Measurements from ENCODE around the gene ZNF439.
"Not testable (repeated sequence)": the region's sequence is repeated elsewhere in the genome, so short reads cannot be mapped to it uniquely, and the experiment has no call there.

Gene ZNF439

DNA sequence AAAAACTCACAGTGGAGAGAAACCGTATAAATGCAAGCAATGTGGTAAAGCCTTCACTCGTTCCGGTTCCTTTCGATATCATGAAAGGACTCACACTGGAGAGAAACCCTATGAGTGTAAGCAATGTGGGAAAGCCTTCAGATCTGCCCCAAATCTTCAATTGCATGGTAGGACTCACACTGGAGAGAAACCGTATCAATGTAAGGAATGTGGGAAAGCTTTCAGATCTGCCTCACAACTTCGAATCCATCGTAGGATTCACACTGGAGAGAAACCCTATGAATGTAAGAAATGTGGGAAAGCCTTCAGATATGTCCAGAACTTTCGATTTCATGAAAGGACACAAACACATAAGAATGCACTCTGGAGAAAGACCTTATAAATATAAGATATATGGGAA, 19.7 kb downstream of the ZNF439 start:
- no peak for DNase-seq (ENCODE audit: low read depth)

DNA sequence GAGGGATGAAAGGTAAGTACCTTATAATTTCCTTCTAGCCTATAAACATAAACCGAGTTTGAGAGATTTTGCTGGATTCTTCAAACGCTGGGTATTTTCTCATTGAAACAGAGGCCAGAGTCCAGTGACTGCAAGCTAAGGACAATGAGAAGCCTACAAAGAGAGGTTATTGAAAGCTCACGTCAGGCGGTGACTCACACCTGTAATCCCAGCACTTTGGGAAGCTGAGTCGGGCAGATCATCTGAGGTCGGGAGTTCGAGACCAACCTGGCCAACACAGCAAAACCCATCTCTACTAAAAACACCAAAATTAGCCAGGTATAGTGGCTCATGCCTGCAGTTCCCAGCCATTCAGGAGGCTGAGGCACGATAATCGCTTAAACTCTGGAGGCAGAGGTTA, 24.1 kb downstream of the ZNF439 start:
- DNase-seq (ENCODE audit: low read depth), result no peak

DNA sequence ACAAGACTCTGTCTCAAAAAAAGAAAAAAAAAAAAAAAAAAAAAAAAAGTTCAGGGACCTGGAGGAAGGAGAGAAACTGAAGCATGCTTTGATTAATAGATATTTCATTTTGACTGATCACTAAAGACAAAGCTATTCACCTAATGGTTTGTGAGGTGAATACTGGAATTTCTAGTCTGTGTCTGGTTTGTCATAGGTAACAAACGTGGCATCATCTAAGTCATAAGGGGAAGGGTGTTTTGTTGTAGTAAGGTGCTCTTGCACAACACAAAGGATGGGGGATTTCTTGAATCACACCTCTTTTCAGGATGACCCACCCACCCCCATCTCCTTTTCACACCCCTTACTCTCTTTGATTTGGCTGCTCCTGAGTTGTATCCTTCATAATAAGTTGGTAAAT, 25.2 kb downstream of the ZNF439 start:
- no peak for DNase-seq (ENCODE audit: low read depth)

DNA sequence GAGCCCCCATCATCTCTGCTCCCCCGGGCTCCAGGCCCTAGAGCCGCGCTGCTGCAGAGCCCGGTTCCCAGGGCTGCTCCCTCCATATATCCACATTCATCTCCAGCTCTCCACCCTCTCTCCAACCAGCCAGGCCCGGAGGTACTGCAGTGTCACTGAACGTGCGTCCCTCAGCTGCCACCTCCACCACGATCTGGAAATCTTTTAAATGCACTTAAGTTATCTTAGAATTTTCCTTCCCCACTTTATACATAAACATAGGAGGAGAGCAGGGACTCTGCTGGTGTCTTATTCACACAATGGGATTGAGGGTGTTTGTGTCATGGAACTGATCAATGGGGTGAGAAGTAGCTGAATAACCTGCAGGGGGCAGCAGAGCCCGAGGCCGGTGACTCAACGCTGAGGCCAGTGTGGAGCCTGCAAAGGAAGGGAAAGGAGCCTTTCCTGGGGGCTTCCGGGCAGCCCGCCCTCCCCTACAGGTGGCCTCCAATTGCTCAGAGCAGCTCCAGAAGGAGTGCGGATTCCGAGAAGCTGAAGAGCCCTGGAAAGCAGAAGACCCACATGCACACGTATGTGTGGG, 31.3 kb downstream of the ZNF439 start:
- peak; percentile 7 for DNase-seq (ENCODE audit: low read depth)

DNA sequence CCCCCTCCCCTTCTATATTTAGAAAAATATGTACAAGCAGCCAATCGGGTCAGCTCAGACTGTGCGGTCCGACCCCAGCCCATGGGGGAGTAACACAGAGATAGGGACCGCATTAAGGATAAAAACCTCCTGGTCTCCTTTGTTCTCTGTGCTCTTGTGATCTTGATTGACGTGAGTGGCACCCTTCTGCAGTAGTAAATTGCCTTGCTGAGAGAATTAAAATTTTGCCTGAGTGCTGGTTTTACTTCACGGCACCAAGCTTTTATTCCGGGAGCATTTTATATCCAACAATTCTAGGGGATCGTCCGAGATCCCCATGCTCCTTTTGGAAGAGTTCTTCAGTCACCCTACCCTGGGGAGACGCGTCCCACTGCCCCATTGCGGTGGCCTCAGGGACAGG, 32.1 kb downstream of the ZNF439 start:
- no peak for DNase-seq (ENCODE audit: low read depth)

DNA sequence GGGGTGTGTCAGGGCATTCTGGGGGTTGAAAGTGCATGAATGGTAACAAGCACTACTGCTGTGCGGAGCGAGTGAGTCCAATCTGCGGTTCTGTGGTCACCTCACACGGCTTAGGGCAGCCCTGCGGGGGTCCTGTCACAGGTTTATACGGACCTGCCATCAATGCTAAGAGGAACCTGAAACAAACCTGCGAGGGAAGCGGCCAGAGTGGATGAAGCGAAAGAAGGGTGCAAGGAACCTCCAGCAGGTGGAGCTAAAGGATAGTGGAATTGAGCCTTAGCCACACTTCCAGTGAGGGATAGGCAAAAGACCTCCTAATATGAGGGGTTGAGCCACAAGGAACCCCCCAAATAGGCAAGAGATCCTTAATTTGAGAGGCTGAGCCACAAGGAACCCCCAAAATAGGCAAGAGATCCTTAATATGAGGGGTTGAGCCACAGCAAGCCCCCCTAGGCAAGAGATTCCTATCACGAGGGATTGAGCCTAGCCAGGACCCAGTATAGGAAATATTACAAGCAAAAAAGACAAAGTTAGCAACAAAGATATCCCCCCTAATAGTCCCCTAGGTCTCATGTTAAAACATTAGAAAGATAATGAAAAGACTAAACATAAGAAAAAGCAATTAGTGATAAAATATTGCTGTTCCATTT, 32.8 kb downstream of the ZNF439 start:
- peak; percentile 48 for DNase-seq (ENCODE audit: low read depth)

DNA sequence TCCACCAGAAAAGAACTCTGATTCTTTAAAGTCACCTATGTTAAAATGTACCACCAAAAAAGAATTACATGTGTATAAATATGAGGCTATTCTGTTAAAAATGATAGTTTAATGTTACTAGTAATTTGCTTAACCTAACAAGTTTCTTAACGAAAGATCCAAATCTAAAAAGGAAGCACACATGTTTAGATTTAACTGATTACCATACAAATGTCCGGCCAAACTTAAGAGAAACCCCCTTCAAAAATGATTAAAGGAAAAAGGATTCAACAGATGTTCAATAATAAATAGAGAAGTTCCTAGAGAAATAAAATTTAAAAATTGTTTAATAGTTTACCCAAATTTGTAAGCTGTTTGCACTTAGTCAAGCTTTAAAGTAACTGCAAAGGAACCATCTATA, 34.1 kb downstream of the ZNF439 start:
- DNase-seq (ENCODE audit: low read depth), result no peak

DNA sequence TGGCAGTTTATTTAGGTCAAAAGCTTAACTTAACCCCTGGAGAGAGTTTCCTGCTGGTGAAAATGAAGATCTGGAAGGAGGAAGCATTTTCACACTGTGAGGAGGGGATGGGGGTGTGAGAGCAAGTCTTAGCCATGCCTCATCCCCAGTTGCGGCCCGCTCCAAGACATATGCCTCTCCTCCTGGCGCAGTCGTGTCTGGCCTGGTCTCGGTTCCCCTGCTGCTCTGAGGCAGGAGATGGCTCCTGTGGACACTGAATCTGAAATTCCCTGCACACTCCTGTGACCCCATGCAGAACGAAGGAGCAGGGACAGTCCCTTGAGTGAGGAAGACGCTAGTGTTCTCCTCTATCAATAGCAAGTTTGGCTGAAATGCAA, 38.7 kb downstream of the ZNF439 start:
- no peak for DNase-seq (ENCODE audit: low read depth)

DNA sequence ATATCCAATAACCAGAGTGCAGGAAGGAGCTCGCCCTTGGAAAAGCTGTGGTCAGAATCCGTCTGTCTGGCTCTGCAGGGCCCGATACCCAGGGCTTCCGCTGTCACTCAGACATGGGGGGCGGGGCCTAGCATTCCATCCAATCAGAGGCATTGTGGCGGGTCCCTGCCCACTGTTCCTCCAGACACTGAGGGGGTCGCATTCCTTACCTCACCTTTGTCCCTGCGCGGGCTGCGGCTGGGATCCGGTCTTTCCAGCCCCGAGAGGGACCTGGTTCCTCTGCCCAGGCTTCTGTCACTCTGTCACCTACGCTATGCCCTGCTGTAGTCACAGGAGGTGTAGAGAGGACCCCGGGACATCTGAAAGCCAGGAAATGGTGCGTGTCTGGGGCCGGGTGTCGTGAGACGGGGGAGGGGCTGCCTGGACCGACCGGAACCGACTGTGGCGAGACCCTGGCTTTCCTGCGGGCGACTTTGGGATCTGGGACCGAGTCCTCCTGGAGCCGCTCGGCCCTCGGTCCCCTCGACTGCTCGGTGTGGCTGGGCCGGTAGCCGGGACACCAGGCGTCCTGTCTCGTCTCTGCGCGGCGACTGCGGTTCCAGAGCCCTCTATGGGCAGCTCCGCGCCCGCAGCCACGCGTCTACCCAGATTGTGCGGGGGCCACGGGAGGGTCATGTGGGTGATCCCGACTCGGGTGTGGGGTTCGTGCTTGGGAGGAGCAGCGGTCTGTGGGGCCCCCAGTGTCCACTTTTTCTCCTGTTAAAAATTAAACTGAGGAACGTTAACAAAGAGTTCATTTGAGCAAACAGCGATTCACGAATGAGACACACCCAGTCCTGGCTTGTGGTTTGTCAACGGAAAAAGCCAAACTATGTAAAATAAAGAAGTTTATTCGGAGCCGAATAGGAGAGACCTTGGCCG, 39.3 kb downstream of the ZNF439 start, which contains the start of gene ZNF69:
TSS of gene ZNF69 (plus strand) at position 172 of the 921 bp plus-strand sequence. CDS start at position 314, 142 bp downstream.
- peak; percentile 39 for DNase-seq (ENCODE audit: low read depth)

DNA sequence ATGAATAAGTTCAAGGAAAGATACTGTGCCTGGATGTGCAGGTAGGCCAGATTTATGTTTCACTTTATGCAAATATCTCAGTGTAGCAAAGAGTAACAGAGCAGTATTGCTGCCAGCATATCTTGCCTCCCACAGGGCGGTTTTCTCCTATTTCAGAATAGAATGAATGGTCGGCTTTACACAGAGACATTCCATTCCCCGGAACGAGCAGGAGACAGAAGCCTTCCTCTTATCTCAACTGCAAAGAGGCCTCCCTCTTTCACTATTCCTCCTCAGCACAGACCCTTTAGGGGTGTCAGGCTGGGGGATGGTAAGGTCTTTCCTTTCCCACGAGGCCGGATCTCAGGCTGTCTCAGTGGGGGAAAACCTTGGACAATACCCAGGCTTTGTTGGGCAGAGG, 41.4 kb downstream of the ZNF439 start:
- not testable (repeated sequence) for DNase-seq (ENCODE audit: low read depth)

DNA sequence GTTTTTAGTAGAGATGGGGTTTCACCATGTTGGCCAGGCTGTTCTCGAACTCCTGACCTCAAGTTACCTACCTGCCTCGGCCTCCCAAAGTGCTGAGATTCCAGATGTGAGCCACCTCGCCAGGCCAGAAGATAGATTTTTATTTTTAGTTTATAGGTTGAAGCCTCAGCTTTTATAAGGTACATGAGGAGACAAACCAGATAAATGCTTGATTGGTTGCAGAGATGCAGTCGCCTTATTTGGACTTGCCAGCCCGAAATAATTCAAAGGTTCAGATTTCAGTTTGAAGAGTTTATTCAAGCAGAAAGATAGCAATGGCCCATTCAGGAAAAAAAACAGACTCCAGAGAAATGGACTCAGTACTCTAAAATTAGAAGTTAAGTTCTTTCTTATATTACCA, 42.1 kb downstream of the ZNF439 start:
- no peak for DNase-seq (ENCODE audit: low read depth)

DNA sequence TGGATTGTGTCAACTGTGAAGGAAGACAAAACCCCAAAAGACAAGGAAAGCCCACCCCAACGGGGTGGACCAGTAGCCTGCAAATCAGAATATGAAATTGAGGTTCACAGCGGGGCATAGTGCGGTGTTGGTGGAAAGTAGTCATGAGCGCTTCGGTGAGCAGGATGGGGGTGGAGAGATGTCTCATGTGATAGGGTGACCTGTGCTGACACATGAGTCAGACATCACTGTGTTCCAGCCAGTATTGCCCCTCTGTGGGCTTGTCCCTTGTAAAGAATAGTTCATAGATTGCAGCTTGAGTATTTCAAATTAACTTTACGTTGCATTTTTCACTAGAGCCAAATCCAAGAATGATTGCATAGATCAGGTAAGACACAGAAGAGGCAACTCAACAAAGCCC, 46.3 kb downstream of the ZNF439 start:
- no peak for DNase-seq (ENCODE audit: low read depth)

DNA sequence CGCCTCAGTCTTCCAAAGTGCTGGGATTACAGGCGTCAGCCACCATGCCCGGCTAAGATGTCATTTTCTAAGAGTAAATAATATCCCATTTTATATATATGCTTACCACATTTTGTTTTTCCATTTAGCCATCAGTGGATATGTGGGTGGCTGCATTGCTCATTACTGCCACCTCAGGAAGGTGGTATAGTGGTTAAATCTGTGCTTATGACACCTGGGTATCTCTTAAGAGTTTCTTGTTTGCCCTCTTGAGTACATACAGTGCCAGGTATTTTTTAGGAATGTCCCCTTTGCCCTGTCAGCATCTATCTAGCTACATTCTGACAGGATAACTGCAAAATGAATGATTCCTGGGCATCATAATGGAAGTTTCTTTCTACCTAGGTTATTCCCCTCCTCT, 53.7 kb downstream of the ZNF439 start:
- no peak for DNase-seq (ENCODE audit: low read depth)

DNA sequence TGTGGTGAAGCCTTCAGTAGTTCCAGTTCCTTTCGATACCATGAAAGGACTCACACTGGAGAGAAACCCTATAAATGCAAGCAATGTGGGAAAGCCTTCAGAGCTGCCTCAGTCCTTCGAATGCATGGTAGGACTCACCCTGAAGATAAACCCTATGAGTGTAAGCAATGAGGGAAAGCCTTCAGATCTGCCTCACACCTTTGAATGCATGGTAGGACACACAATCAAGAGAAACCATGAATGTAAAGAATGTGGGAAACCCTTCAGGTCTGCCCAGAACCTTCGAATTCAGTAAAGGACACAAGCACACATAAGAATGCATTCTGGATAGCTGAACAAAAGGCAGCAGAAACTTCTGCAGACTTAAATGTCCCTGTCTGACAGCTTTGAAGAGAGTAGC, 57.4 kb downstream of the ZNF439 start:
- no peak for DNase-seq (ENCODE audit: low read depth)

DNA sequence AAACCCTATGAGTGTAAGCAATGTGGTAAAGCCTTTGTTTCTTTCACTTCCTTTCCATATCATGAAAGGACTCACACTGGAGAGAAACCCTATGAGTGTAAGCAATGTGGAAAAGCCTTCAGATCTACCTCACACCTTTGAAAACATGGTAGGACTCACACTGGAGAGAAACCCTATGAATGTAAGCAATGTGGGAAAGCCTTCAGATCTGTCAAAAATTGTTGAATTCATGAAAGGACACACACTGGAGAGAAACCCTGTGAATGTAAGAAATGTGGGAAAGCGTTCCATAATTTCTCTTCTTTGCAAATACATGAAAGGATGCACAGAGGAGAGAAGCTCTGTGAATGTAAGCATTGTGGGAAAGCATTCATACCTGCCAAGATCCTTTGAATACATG, 63.4 kb downstream of the ZNF439 start:
- DNase-seq (ENCODE audit: low read depth), result not testable (repeated sequence)

DNA sequence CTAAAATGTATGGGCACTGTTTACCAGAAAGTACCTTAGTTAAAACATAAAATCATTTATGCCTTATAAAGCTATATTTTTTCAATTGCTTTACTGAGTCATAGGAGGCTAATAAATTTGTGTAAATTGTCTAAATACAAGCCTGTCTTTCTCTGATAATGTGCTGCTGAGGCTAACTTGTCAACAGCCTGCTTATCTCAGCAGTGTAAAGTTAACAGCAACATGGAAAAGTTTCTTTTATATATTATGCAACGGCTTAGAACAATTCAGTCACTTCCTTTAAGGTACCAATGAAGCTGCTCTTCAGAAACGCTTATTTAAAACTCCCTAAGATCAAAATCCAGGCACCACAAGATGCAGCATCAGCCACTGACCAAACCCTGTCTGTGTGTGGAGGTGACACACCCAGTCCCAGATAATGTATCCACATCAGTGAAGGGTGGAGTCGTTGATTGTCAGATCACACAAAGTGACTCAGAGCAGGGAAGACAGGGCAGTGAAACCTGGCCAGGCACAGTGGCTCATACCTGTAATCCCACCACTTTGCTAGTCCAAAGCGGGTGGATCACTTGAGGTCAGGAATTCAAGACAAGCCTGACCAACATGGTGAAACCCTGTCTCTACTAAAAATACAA, 66.0 kb downstream of the ZNF439 start:
- DNase-seq (ENCODE audit: low read depth), result not testable (repeated sequence)

Measured in stimulated activated CD4-positive, alpha-beta T cell treated with anti-CD3 and anti-CD28 coated beads, Interleukin-2, amount 100 ng/mL, for 4 hours (primary cell).